Measurements from ENCODE around the gene SFMBT2.
"Not testable (repeated sequence)": the region's sequence is repeated elsewhere in the genome, so short reads cannot be mapped to it uniquely, and the experiment has no call there.

Gene SFMBT2

DNA sequence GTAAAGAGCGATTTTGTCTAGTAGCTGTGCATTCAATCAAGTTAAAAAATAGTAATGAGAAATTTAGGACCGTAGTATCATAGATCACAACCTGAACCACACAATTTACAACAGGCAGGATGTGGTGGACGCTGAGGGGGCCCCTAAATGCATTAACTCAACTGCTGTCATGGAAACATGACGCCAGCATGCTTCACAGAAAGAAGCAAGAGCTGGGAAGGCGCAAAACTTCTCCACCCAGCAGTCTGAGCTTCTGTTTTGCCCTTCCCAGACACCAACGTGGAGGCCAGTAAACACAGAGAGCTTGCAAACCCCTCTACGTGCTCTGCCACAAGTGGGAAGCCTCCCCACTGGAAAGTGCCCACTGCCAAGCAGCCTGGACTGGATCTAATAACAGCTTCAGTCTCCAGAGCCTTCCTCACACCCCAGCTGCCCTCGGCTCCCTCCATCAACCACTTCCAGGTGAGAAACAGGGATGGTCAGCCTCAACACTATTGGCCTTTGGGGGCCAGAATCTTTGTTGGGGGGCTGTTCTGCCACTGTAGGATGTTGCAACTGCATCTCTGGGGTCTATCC lies 151.8 kb downstream of the SFMBT2 start:
- DNase-seq, result no peak

DNA sequence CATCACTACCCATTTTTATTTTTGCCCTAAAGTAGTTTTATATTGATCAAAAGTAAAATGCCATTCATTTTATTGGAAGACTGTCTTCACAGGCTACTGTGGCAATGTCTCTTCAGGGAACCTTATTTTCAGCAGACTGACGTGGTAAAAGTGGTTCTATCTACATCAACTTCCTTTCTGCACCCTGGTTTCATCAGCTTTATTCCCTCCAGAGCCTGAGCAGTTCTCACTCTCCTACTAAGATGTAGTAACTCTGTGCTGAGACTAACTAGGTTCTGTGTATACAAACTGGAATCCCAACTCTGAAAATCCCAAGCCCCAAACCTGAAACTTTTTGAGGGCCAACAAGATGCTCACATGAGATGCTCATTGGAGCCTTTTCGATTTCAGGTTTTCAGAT lies 155.3 kb downstream of the SFMBT2 start:
- no peak for DNase-seq

DNA sequence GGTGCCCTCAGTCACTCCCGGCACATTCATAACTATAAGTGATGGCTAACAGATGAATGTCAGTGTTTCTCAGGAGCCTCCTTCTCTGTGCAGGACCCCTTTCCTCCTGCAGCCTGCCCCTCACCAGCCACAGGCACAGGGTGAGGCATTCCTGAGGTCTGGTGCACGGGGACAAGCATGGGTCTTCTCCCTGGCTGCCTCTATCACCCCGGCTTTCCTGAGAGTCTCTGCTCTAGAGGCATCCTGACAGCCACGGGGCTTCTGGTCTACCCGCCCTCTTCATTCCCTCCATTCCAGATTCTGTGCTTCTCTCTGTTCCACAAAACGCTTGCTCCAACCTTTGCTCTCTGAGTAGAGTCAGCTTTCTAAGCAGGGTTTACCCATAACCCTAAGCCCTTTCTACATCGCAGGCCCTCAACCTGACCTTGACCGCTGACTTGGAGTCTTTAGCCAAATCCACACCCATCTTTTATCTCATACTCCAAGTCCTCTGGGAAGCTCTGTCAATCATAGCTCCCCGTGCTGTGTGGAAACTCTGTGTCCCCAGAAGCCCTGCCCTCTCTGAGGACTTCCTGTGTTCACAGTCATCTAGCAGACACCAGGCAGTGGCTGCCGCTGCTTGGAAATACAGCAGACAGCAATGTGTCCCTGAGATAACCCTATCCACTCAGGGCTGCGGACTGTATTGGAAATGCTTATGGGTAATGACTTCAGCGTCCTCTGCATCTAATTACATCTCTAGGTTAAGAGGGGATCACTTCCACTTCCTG lies 159.0 kb downstream of the SFMBT2 start:
- DNase-seq, result no peak

DNA sequence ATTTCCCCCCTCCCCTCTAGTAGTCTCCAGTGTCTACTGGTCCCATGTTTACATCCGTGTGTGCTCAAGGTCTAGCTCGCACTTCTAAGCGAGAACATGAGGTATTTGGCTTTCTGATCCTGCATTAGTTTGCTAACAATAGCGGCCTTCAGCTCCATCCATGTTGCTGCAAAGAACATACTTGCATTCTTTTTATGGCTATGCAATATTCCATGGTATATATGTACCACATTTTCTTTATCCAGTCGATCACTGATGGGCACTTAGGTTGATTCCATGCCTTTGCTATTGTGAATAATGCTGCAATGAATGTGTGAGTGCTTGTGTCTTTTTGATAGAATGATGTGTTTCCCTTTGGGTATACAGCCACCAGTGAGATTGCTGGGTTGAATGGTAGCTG lies 160.6 kb downstream of the SFMBT2 start:
- DNase-seq, result no peak

DNA sequence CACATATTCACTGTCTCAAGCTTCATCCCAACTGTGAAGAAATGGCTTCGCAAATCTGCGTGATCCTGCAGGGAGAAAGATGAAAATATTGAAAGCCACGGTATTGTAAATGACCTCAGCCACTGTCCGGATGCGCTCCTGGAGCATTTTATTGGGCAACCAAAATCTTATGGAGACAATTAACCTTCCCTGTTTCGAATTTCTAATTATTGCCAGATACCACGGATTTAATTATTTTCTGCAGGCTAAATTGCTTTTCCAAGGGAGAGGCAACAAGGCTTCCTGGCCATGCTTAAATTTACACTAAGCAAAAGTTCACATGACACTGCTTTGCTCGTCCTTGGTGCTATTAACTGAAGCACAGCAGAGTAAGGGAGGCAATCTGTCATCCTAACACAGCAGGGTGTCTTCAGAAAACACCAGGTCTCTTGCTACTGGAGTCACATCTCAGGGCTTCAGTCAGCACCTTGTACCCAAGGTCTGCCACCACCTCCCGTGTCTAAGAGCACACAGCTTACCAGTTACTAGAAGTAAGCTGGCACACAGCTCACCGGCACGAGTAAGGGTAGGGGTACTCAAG lies 162.2 kb downstream of the SFMBT2 start:
- DNase-seq, result no peak

DNA sequence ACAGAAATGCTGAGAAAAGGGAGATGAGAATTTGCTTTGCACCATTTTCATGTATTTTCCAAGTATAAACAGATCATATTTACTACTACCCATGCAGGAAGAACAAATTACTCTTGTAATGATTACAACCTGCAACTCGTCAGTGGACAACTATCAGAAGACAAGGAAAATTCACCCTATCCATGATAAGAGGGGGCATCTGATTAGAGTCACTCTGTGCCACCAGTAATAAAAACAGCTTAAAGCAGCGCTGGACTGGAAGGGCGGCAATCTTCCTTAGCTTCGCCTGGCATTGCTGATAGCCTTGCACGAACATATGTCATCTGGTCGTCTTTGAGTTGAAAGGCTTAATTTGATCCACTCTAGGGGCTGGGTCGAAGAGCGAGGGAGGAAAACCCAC lies 162.7 kb downstream of the SFMBT2 start:
- DNase-seq, result no peak

DNA sequence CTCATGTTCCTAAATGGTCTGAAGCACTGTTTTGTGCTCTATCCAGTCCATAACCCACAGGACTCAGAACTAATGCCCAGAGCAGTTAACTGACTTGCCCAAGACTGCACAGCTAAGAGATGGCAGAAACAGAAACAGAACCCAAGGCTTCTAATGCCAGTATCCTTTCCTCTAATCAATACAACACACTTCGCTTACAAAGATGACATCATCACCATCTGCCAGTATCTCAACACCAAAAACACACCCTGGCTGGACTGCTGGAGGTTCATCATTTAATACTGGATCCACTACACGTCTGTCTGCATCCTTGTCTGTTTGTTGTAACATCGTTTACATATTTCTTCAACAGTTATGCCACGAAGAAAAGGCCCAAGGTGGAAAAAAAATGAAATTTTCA lies 165.3 kb downstream of the SFMBT2 start:
- DNase-seq, result no peak

DNA sequence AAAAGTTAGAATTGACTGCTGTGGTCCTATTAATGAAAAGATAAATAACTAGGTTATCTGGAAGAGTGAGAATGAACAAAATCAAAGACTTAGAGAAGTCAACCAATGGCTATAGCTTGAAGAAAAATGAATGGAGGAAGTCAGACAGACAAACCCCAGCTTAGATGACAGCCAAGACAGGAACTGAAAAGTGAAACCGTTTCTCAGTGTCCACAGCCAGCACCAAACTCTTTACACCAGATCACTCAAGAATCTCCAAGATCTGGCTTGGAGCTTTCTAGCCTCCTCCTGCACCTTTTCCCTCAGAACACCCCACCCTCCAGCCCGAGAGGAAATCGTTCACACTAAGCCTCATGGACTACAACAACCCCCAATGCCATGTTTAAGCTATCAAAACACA lies 167.0 kb downstream of the SFMBT2 start:
- no peak for DNase-seq

DNA sequence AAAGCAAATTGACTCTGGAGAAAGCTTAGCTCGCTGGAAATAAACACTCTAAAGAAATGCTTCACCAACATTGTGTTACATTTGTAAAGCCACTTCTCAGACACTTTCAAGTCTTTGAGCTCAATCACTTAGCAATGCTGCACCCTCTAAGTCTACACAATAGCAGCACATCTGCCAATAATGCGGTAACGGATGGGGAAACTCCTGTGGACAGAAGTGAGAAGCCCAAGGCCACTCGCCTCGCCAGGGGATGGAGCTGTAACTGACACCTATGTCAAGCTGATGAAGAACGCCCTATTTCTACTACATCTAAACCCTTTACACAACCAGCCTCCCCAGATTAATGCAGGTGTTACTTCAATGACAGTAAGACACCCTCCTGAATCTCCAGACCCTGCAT lies 167.7 kb downstream of the SFMBT2 start:
- DNase-seq, result no peak

DNA sequence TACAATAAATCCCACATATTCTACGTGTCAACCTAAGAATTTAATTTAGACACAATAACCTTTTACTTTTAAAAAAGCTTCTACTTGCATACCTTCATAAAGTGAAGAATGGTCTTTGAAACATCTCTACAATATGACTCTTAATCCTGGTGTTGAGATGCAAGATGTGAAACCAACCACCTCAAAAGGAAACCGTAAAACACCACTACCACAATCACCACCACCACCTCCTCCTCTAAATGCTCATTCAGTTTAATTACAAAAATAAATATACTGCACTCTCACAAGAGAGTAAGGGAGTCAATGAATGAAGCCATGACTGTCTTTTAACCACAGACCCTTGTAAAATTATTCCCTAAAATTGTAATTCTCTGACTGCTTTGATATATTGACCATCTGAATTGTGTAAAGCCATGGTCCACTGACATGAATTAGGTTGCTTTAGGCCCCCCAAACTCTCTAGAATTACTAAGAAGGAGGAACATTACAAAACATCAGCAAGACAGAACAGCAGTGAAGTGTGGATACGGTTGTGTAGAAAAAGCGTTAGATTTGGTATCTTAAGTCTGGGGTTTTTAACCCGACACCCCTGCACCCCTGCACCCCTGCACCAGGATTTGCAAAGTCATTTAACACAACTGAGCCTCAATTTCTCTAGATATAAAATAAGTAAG lies 171.4 kb downstream of the SFMBT2 start:
- DNase-seq, result no peak

DNA sequence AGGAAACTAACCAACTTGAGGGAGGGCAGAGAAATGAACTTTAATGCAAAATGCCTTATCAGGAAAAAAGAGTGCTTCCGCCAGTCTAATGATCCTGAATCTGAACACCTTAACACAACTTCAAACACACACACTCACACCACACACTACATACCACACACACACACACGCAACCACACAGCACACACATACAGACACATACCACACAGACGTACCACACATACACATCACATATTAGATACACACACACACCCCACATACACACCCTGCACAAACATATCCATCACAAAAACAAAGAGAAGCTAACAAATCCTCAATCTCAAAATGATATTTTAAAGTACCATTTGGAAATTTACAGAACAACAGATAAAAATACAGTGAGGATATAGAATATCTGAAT lies 175.5 kb downstream of the SFMBT2 start:
- DNase-seq, result no peak

DNA sequence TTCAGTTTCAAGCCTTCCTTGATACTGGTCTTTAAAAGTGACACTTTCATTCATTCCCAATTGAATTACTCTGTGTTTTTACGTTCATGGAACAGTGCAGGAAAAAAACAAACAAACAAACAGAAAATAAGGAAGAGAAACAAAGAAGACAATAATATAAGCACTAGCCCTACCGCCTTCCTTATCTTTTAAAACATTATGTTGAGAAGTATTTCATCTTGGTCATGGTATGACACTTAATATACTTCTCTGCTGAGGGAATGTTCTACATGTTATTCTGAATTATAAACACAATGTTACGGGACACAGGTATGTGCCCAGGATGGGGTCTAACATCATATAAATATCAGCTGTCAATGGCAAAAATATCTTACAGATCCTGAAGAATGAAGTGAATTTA lies 176.7 kb downstream of the SFMBT2 start:
- DNase-seq, result no peak

DNA sequence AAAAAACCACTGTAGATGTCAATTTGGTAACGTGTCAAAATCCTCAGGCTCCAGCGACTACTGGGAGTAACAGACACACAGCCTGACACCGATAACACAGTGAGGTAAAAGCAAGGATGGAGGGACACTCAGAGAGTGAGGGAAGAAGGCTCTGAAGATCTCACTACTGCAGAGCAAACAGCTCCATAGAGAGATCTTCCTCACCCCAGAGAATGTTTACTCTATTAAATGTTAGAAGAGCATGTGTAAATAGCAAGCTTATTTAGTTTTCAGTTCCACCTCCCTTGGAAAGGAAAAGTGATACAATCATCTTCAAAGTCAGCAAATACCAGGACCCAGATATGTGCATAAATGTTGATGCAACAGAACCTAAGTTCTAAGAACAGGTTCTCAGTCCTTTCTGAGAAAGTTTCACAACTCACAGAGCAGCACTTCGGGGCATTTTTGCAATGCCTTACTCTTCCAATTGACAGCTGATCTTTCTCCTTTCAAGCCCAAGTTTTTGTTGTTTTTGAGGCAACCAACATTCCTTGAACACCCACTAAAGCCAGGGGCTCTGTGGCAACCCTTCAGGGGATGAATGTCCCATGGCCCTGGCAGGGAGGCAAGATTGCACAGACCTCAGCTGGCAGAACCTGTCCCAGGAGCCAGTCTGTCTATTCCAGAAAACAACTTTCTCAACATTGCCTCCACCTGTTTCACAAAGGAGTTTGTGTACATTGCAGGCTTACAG lies 177.4 kb downstream of the SFMBT2 start:
- DNase-seq, result no peak

DNA sequence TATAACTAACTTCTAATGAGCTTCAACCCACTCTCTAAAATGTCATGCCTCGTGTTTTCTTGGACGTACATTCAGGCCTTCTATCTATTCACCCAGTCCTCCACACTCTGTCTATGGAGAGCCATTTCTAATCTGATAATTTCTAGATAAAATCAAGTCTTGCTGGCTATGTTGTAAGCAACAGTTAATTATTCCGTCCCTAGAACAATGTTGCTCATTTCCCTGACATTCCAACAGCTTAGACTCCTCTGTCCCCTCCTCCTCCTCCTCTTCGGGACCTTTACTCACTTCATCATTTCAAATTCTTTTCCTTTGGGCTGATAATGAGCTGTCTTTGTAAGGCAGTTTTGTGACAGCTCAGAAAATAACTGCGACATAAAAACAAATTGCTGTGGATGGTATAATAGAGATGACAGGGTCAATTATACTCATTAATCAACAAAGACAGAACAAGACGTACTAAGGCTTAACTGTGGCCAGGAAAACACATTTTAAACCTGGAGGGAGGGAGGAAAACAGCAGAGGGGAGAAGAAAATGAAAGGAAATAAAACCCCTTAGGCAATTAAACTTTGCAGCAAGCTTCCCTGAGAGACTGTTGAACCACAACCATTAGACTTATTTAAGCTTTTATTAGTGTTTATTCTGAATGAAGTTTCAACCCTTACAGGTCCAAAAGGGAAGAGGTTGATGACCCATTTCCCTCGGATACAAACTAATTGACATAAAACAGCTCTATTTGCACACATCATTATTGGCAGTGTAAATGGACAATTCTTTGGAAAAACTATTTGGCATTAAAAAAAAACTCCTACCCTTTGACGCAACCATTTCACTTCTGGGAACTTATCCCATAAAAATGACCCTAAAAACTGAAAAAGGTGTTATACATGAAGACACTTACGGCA lies 179.1 kb downstream of the SFMBT2 start:
- DNase-seq, result no peak

DNA sequence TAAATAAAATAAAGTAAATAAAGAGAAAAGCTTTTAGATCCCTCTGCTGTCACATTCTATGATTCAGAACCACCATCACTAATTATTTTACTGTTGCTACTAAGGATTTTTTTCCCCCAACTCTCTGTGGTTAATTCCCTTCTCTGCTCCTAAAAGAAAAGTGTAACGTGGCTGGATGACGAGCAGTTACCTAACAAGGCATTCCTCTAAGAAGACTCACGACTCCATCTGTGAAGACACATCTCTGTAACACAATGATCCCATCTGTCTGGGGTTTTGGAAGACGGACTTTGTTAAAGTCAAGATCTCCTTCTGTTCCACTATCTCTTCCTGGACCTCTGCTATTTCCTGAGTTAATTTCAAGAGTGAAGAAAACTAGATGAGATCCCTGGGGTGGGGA lies 179.9 kb downstream of the SFMBT2 start:
- DNase-seq, result no peak

DNA sequence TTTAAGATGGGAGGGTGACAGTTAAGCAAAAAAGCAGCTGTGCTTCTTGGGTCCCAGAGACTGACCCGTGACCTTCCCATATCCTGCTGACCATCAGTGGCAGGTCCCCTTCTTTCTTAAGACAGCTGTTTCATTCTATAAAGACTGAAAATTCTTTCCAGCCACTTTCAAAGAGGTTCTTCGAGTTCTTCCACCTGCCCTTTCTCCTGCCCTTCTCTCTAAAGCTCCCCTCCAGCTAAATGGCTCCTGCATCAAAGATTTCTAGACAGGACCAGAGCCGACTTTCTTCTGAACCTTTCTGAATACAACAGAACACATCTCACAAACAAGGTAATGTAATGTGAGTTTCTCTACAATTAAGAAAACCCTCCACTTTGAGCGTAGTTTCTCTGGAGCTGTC lies 180.8 kb downstream of the SFMBT2 start:
- no peak for DNase-seq

DNA sequence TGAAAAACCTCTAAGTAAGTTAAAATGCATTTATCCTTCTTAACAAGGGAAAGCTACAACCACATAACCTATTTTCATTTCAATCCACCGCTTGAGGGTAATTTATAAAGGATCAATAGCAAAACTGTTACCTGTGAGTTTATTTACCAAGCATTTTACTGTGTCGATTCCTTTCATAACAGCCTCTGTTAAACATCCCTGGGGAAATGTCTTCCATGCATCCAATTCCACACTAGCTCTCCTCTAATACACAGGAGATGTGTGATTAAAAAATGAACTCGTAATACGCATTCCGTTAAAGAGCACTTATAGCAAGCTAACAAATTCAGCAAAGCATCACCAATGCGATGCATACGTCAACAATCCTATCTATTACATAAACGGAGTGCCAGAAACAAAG lies 185.7 kb downstream of the SFMBT2 start:
- no peak for DNase-seq

DNA sequence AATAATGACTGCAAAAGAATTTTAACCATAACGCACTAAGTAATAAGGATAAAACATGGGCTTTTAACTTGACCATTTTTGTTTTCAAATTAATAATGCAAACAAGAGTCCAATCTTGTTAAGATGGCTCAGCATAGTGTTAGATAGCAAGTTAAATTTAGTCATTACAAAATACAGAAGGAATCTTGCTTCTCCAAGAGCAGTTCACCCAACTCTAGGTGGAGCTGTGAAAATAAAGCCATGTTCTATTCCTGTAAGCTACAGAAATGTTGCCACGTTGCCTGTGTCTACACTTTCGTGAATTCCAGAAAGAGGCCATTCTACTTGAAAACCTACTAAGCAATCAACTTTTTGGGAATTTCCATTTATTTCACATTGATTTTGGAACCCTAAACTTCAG lies 191.9 kb downstream of the SFMBT2 start:
- DNase-seq, result no peak

DNA sequence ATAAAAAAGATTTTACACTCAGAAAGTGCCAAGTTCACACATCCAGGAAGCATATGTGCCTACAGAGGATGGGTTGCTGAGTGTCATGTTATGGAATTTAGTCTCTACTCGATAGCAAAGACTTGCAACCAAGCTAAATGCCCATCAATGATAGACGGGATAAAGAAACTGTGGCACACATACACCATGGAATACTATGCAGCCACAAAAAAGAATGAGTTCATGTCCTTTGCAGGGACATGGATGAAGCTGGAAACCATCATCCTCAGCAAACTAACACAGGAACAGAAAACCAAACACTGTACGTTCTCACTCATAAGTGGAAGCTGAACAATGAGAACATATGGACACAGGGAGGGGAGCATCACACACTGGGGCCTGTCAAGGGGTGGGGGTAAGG lies 198.1 kb downstream of the SFMBT2 start:
- not testable (repeated sequence) for DNase-seq

DNA sequence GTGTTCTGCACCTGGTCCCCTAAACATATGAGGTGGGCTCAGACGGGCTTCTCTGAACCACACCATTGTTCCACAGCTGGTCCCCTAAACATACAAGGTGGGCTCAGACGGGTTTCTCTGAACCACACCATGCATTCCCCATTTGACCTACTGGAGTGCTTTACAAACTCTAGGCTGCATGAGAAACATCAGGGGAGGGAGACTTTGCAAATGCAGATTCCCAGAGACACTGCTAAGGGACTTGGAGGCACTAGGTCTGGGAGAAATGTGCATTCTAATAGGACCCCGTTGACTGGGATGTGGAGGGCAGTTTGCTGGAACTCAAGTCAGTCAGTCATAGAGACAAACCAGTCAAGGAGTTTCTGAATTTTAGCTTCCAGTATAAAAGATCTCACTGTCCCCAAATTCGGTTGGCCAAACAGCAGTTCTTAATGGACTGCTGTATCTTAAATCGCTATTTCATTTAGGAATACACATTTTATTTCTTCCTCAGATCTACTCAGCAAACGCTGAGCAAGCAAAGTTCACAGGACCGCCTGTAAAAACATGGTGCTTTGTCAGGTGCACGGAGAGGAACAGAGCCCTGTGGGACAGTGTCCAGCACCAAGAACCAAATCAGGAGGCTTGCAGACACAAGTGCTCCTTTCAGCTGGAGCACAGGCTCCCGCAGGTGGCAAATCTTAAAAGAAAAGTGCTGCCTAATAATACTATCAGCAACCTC lies 198.8 kb downstream of the SFMBT2 start:
- DNase-seq, result no peak

DNA sequence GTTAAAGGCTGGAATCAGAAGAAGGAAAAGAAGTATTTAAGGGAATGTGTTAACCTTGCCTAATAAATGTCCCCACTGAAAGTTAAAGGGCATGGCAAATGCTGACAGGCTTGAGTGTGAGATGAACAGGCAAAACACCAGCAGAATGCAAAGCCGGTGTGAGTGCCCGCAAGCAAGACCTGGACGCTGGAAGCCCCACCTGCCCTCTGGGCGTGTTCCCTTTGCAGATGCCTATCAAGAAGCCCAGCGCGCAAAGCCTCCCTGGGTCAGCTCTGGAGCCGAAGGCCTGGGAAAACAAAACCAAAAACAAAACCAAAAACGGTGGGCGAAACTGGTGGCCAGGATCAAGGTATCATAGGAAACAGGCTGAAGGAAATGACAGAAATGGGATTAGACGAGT lies 200.3 kb downstream of the SFMBT2 start:
- DNase-seq, result no peak

DNA sequence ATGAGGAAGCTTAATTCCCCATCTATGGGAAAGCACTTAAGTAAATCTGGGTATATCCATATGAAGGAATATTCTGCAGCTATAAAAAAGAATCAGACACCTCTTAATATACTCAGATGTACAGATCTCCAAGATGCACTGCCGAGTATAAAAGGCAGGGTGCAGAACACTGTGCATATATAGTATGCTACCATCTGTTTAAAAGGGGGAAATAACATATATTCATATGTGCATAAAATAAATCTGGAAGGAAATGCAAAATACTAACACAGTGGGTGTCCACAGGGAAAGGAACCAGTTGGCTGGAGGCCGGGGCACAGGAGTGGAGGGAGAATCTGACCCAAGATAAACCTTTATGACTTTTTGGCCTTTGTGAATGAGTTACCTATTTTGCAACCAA lies 201.4 kb downstream of the SFMBT2 start:
- no peak for DNase-seq

Measured in stimulated activated CD4-positive, alpha-beta T cell treated with anti-CD3 and anti-CD28 coated beads, Interleukin-12 subunit alpha, Interleukin-12 subunit beta, amount 100 ng/mL, for 4 hours (primary cell).